H1 (cell line): ENCODE measurements around the gene LIPE.

ENCODE experiments used
- BCL11A ChIP-seq, 2 experiments: IDR thresholded peaks; one replicate each; pipeline ENCODE4 v1.6.1; 2011; ENCODE audit warnings: low read depth in 2 of 2, low read length in 2 of 2, mild to moderate bottlenecking in 2 of 2
- BRCA1 ChIP-seq: IDR thresholded peaks from 2 replicates; pipeline ENCODE4 v1.6.1; 2012; ENCODE audit warnings: low read depth, low read length, improper control_type of control experiment
- CHD1 ChIP-seq: IDR thresholded peaks from 2 replicates; pipeline ENCODE4 v1.6.1; 2012; ENCODE audit warnings: low read depth, low read length, improper control_type of control experiment
- EP300 ChIP-seq, 2 experiments: IDR thresholded peaks; 1 replicate in 1 of 2; 2 replicates in 1 of 2; pipeline ENCODE4 v1.6.1; 2011 to 2012; ENCODE audit warnings: low read depth in 2 of 2, low read length in 2 of 2, mild to moderate bottlenecking in 2 of 2, borderline replicate concordance in 1 of 2, inconsistent platforms in 1 of 2, moderate library complexity in 1 of 2
- NRF1 ChIP-seq: IDR thresholded peaks from 2 replicates; pipeline ENCODE4 v1.6.1; 2011; ENCODE audit warnings: mild to moderate bottlenecking, low read depth, low read length, improper control_type of control experiment
- POLR2AphosphoS5 ChIP-seq: IDR thresholded peaks from 2 replicates; pipeline ENCODE4 v1.6.1; 2011; ENCODE audit warnings: low read depth, low read length
- RAD21 ChIP-seq, 2 experiments: IDR thresholded peaks in 1 of 2; conservative IDR thresholded peaks in 1 of 2; 2 replicates each; pipeline ENCODE4 v1.6.1; 2011; ENCODE audit warnings: low read depth in 2 of 2, low read length in 2 of 2, improper control_type of control experiment in 1 of 2, inconsistent platforms in 1 of 2, mild to moderate bottlenecking in 1 of 2, moderate library complexity in 1 of 2
- SIN3A ChIP-seq, 2 experiments: IDR thresholded peaks in 1 of 2; conservative IDR thresholded peaks in 1 of 2; 2 replicates each; pipeline ENCODE4 v1.6.1; 2011 to 2012; ENCODE audit warnings: low read length in 2 of 2, improper control_type of control experiment in 1 of 2, low read depth in 1 of 2, mild to moderate bottlenecking in 1 of 2
- TF ChIP-seq, protein P1 (sequence below), 3 experiments: IDR thresholded peaks; 1 replicate in 2 of 3; 2 replicates in 1 of 3; pipeline versions ENCODE4 v1.5.1 to v1.6.1; 2011; ENCODE audit warnings: low read length in 3 of 3, mild to moderate bottlenecking in 3 of 3, inconsistent platforms in 2 of 3, low read depth in 1 of 3, moderate library complexity in 1 of 3; ENCODE audit not compliant: insufficient read depth in 1 of 3; ENCODE audit errors: control extremely low read depth in 1 of 3

- TF ChIP-seq, protein P1, sequence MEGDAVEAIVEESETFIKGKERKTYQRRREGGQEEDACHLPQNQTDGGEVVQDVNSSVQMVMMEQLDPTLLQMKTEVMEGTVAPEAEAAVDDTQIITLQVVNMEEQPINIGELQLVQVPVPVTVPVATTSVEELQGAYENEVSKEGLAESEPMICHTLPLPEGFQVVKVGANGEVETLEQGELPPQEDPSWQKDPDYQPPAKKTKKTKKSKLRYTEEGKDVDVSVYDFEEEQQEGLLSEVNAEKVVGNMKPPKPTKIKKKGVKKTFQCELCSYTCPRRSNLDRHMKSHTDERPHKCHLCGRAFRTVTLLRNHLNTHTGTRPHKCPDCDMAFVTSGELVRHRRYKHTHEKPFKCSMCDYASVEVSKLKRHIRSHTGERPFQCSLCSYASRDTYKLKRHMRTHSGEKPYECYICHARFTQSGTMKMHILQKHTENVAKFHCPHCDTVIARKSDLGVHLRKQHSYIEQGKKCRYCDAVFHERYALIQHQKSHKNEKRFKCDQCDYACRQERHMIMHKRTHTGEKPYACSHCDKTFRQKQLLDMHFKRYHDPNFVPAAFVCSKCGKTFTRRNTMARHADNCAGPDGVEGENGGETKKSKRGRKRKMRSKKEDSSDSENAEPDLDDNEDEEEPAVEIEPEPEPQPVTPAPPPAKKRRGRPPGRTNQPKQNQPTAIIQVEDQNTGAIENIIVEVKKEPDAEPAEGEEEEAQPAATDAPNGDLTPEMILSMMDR (IDR thresholded peaks at IDR 0.05; ENCODE audit: control extremely low read depth in 1 of 3, insufficient read depth in 1 of 3, low read depth in 1 of 3, low read length in 3 of 3) = no peak
- no peak for TF ChIP-seq BCL11A (IDR thresholded peaks at IDR 0.05; ENCODE audit: low read depth in 2 of 2, low read length in 2 of 2)
- TF ChIP-seq EP300 (IDR thresholded peaks at IDR 0.05; ENCODE audit: borderline replicate concordance in 1 of 2, low read depth in 2 of 2, low read length in 2 of 2) = no peak
- TF ChIP-seq SIN3A (conservative IDR thresholded peaks at IDR 0.05 in 1 of 2, IDR thresholded peaks at IDR 0.05 in 1 of 2; ENCODE audit: low read depth in 1 of 2, low read length in 2 of 2) = no peak
- TF ChIP-seq NRF1 = no peak
- no peak for TF ChIP-seq POLR2AphosphoS5
- no peak for TF ChIP-seq RAD21 (IDR thresholded peaks at IDR 0.05 in 1 of 2, conservative IDR thresholded peaks at IDR 0.05 in 1 of 2; ENCODE audit: low read depth in 2 of 2, low read length in 2 of 2)
- TF ChIP-seq CHD1 = no peak
- no peak for TF ChIP-seq BRCA1
These were observed 15.6 kb upstream of the LIPE start, which contains the start of gene CXCL17 for GRCh38 chr19:42442833-42443232.
